GM12801 (cell line): ENCODE measurements around the gene VAPA.

Experiments
- CTCF ChIP-seq: IDR thresholded peaks from one replicate; pipeline ENCODE4 v1.5.1; 2011; ENCODE audit warnings: control low read depth; ENCODE audit not compliant: insufficient read length; ENCODE audit errors: extremely low read depth

Gene VAPA

GRCh38 chr18:9994701-9995235 lies 81.0 kb downstream of the VAPA start:
- no peak for TF ChIP-seq CTCF

- no peak for TF ChIP-seq CTCF
Observed at GRCh38 chr18:9995631-9996030, 81.8 kb downstream of the VAPA start.

- no peak for TF ChIP-seq CTCF
Observed at GRCh38 chr18:9996094-9996493, 82.3 kb downstream of the VAPA start.

- TF ChIP-seq CTCF, result no peak
Observed at GRCh38 chr18:9997711-9998110, 83.9 kb downstream of the VAPA start.

- TF ChIP-seq CTCF, result no peak
Observed at GRCh38 chr18:9998330-9998729, 84.5 kb downstream of the VAPA start.

GRCh38 chr18:10002280-10002679 lies 88.5 kb downstream of the VAPA start:
- no peak for TF ChIP-seq CTCF

- no peak for TF ChIP-seq CTCF
Observed at GRCh38 chr18:10003281-10003680, 89.5 kb downstream of the VAPA start.

- TF ChIP-seq CTCF, result no peak
Observed at GRCh38 chr18:10003866-10004265, 90.0 kb downstream of the VAPA start.
